Ovary (tissue), 3 donors: ENCODE measurements around the gene ARFGAP1.

Source experiments
- CTCF ChIP-seq, 3 donors: fragments of 450-650 bp in 2 of 3; fragments of 200-600 bp in 1 of 3; IDR thresholded peaks; one replicate each; pipeline versions ENCODE4 v1.5.1 to v1.8.0; 2016 to 2022; ENCODE audit warnings: antibody characterized with exemption in 3 of 3, mild to moderate bottlenecking in 1 of 3
- POLR2A ChIP-seq: fragments of 450-650 bp; IDR thresholded peaks from one replicate; pipeline ENCODE4 v1.6.1; 2017; ENCODE audit warnings: antibody characterized with exemption, mild to moderate bottlenecking, moderate library complexity
- donor health status: DM: no; HTN: no; CAD: no.

DNA sequence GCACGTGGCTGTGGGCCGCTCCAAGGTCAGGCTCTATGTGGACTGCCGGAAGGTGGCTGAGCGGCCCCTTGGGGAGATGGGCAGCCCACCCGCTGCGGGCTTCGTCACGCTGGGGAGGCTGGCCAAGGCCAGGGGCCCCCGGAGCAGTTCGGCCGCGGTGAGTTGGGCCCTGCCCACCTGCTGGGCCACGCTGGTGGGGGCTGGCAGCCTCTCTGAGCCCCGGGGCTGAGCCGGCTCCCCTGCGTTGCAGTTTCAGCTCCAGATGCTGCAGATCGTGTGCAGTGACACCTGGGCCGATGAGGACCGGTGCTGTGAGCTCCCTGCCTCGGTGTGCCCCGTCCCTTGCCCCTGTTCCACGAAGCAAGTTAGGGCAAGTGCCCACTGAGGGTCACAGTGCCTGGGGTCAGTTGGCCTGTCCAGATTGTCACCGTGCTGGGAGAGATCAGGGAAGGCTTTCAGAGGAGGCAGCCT, 47.5 kb downstream of the ARFGAP1 start:
- TF ChIP-seq POLR2A (no peak), CTCF (IDR thresholded peaks at IDR 0.05) (no peak)
